PC-9 (cell line): Measurements from ENCODE around the gene EOGT.

Experiments used
- CTCF ChIP-seq: fragments of 200-600 bp; sonication (generic); conservative IDR thresholded peaks from 2 replicates; pipeline ENCODE4 v1.6.1; 2017; ENCODE audit warnings: mixed run types, antibody characterized with exemption, mild to moderate bottlenecking, moderate library complexity
- EZH2 ChIP-seq: fragments of 200-600 bp; sonication (generic); IDR thresholded peaks from 2 replicates; pipeline ENCODE4 v1.8.0; 2017; ENCODE audit warnings: antibody characterized with exemption, low read depth

GRCh38 chr3:68999605-69000004, 13.9 kb downstream of the EOGT start:
- TF ChIP-seq CTCF (no peak), EZH2 (no peak)
